Activated CD4-positive, alpha-beta T cell treated with anti-CD3 and anti-CD28 coated beads, Interleukin-2, amount 50 U/mL, for 24 hours (primary cell): Measurements from ENCODE around the gene TSHR.
A peak's percentile ranks its signal among the peaks of the same experiment; 100 is the strongest.
"Not testable (repeated sequence)": the region's sequence is repeated elsewhere in the genome, so short reads cannot be mapped to it uniquely, and the experiment has no call there.

Source experiments
- DNase-seq, 2 donors: peaks; one replicate each; pipeline ENCODE4 v3.0.0-alpha.2; 2020; ENCODE audit warnings: low read depth in 1 of 2, low spot score in 1 of 2

Gene TSHR

GRCh38 chr14:80948291-80948690 lies 7.1 kb upstream of the TSHR start:
- no peak for DNase-seq

- no peak for DNase-seq
Measured at GRCh38 chr14:80951491-80951890, 3.9 kb upstream of the TSHR start.

- not testable (repeated sequence) for DNase-seq
Measured at GRCh38 chr14:80953211-80953610, 2.2 kb upstream of the TSHR start.

- DNase-seq: peak; percentile 51 to 66
Measured at GRCh38 chr14:80954687-80955299, 628 bp upstream of the TSHR start.

- no peak for DNase-seq
Measured at GRCh38 chr14:80956102-80956501, 681 bp downstream of the TSHR start.

- DNase-seq: no peak
Measured at GRCh38 chr14:80956922-80957321, 1.5 kb downstream of the TSHR start.

- no peak for DNase-seq
Measured at GRCh38 chr14:80957613-80958012, 2.2 kb downstream of the TSHR start.

GRCh38 chr14:80958226-80958625 lies 2.8 kb downstream of the TSHR start:
- DNase-seq: no peak

GRCh38 chr14:80958939-80959338 lies 3.5 kb downstream of the TSHR start:
- DNase-seq: no peak

- peak in 1 of 2 donors; percentile 49 for DNase-seq
Measured at GRCh38 chr14:80959496-80959895, 4.1 kb downstream of the TSHR start.

- DNase-seq: no peak
Measured at GRCh38 chr14:80965037-80965436, 9.6 kb downstream of the TSHR start.

- DNase-seq: no peak
Measured at GRCh38 chr14:80973931-80974641, 18.7 kb downstream of the TSHR start.

GRCh38 chr14:80974679-80975078 lies 19.3 kb downstream of the TSHR start:
- DNase-seq: no peak

GRCh38 chr14:80977221-80977620 lies 21.8 kb downstream of the TSHR start:
- no peak for DNase-seq

- DNase-seq: no peak
Measured at GRCh38 chr14:80978403-80978802, 23.0 kb downstream of the TSHR start.

- no peak for DNase-seq
Measured at GRCh38 chr14:80979951-80980350, 24.5 kb downstream of the TSHR start.

- DNase-seq: no peak
Measured at GRCh38 chr14:80981156-80981555, 25.7 kb downstream of the TSHR start.

GRCh38 chr14:80981673-80982072 lies 26.3 kb downstream of the TSHR start:
- DNase-seq: no peak

GRCh38 chr14:80982711-80983110 lies 27.3 kb downstream of the TSHR start:
- no peak for DNase-seq

GRCh38 chr14:80987235-80988032 lies 32.0 kb downstream of the TSHR start:
- DNase-seq: peak; percentile 18 to 60

GRCh38 chr14:80988192-80988591 lies 32.8 kb downstream of the TSHR start:
- DNase-seq: no peak
